HG03378 (cell line): ENCODE results near the gene ACOT13.
"Not testable (repeated sequence)": the region's sequence is repeated elsewhere in the genome, so short reads cannot be mapped to it uniquely, and the experiment has no call there.

ENCODE experiments used
- ATAC-seq: cut with Tn5 transposase; IDR thresholded peaks from one replicate; pipeline ENCODE4 v1.9.1; 2021; ENCODE audit warnings: mild to moderate bottlenecking, moderate library complexity; ENCODE audit not compliant: unreplicated experiment

ACOT13 gene

DNA sequence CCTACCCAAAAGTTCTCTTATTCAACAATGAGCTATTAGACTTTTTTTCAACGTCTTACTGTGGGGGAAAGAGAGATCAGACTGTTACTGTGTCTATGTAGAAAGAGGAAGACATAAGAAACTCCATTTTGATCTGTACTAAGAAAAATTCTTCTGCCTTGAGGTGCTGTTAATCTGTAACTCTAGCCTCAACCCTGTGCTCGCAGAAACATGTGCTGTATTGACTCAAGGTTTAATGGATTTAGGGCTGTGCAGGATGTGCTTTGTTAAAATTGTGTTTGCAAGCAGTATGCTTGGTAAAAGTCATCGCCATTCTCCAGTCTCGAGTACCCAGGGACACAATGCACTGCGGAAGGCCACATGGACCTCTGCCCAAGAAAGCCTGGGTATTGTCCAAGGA lies 5.1 kb upstream of the ACOT13 start:
- ATAC-seq = not testable (repeated sequence)

DNA sequence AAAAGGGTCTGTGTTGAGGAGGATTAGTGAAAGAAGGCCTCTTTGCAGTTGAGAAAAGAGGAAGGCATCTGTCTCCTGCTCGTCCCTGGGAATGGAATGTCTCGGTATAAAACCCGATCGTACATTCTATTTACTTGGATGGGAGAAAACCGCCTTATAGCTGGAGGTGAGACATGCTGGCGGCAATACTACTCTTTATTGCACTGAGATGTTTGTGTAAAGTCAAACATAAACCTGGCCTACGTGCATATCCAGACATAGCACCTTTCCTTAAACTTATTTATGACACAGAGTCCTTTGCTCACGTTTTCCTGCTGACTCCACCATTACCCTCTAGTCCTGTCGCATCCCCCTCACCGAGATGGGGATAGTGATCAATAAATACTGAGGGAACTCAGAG lies 4.6 kb upstream of the ACOT13 start:
- no peak for ATAC-seq

DNA sequence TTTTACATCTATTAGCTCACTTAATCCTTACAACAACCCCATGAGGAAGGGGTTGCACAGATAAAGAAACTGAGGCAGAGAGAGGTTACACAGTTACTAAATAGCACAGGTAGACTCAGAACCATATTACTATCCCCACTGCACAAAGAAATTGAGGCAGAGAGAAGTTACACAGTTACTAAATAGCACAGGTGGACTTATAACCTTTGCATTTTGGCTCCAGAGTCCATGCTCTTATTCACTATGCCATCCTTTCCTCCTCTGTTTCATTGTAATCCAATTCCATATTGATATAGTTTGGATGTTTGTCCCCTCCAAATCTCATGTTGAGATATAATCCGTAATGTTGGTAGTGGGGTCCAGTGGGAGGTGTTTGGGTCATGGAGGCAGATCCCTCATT lies 3.7 kb upstream of the ACOT13 start:
- no peak for ATAC-seq

DNA sequence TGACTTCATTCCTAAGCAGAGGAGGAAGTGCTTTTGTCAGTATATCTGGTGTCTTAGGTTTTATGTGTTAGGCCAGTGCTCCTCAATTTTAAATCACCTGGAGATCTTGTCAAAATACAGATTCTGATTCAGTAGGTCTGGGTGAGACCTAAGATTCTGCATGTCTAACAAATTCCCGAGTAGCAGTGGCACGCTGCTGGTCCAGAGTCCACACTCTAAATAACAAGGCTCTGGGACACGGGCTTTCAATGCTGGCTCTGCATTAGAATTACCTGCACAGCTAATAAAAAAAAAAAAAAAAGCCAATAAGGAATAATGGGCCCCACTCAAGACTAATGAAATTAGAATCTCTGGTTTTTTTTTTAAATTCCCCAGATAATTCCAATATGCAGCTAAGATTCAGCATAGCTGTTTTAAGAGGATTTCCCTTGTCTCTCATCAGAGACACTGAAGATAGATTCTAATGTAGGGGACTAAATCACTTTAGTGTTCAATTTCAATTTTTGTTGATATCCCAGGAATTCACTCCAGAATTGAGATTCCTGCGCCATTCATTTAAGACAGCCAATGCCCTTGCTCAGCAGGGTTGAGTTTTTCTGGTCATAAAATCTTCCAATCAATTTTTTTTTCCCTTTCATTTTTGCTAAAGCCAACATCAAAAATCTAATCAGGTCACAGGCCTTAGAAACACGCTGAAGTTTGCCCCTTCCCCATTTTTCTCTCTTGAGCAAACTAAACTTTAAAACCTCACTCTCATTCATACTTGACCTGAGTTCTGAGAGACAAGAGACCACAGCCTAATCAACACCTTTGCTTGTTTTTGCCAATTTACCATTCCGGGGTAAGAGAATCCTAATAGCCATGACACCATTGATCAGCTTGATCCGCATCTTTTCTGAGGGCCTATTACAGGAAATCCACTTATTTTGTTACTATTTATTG lies 2.6 kb upstream of the ACOT13 start:
- ATAC-seq = no peak

DNA sequence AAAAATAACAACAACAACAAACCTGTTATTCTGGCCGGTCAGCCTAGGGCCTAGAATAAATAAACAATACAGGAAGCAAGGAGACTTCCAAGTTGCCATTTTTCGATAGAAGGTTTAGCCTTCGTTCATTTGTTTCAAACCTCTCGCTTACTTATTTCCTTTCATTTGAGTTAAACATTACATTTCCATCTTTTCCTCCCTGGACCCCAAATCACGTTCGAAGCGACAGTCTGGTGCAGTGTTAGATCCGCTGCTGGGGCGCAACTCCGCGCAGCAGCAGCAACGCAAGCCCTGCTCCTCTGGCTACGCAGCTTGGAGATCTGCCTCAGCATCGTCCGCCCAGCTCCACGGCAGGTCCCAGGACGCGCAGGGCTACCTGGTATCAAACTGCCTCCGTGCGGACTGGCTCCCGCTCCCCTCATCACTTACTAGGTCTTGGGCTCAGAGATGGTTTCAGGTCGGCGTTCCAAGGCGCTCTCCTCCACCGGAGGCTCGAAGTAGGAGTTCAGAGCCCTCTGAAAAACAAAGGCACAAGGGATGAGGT lies 708 bp upstream of the ACOT13 start:
- peak; percentile 34 for ATAC-seq

DNA sequence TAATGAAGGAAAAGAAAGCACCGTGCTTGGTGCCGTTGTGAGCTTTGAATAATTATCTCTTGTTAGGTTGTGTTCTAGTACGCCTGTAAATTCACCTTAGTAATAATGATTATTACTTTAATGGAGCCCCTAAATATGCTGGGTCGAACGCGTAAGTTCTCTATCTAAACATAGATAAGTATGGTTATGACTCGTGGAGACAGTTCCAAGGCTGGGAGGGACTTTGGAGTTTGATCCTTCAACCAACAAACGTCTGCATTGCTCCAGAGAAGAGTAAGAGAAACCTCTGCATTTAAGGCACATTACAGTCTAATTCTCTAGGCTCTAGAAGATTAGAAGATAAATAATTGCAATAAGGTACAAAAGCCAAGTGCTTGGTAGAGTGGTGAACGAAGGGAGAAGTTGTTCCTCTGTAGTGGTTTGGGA lies 514 bp downstream of the ACOT13 start:
- no peak for ATAC-seq

DNA sequence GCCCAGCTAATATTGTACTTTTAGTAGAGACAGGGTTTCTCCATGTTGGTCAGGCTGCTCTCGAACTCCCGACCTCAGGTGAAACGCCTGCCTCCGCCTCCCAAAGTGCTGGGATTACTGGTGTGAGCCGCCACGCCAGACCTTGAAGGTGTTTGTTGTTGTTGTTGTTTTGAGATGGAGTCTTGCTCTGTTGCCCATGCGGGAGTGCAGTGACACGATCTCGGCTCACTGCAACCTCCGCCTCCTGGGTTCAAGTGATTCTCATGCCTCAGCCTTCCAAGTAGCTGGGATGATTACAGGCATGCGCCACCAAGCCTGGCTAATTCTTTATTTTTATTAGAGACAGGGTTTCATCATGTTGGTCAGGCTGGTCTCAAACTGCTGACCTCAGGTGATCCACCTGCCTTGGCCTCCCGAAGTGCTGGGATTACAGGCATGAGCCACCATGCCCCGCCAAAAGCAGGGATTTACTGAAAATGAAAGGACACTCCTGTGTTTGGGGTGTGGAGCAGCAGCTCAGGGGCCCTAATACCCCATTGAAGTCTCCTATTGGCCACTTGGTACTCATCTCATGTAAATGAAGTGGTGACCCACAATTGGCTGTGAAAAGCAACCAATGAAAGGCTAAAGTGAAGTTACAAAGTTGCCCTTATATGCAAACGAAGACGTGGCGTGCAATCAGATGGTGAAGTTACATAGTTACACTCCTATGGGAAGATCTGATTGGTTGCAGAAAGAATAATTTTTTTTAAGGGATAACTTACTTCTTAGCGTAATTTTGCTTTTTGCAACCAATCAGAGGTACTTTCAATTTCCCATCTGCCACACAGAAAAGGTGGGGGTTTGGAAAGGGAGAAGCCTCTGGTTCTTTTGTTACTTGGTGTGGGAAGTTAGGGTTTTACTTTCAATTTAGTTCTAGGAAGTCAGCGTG lies 1.5 kb downstream of the ACOT13 start:
- not testable (repeated sequence) for ATAC-seq

DNA sequence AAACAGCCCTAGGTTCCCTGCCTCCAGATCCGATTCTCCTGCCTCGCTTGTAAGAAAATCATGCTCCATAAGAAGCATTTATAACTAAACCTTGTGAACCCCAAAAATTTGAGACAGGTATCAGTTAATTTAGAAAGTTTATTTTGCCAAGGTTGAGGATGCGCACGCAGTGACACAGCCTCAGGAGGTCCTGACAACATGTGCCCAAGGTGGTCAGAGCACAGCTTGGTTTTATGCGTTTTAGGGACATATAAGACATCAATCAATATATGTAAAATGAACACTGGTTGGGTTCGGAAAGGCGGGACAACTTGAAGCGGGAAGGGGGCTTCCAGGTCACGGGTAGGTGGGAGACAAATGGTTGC lies 2.1 kb downstream of the ACOT13 start:
- ATAC-seq = no peak

DNA sequence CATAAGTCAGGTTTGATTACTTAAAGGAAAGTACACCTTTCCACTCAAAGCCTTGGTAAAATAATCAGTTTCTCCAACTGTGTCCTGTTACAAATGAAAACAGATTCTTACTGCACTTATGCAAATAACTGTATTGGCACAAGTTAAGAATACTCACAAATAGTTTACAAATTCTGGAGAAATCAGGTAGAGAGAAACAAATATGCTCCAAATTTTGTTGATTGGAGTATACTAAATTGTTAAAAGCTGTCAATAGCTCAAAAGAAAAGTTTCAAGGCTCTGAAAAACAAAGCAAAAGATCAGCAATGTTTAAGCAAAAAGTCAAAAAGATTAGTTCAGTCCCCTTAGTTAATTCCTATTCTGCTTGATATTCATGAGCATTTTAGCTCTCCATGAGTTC lies 3.6 kb downstream of the ACOT13 start:
- ATAC-seq = not testable (repeated sequence)

DNA sequence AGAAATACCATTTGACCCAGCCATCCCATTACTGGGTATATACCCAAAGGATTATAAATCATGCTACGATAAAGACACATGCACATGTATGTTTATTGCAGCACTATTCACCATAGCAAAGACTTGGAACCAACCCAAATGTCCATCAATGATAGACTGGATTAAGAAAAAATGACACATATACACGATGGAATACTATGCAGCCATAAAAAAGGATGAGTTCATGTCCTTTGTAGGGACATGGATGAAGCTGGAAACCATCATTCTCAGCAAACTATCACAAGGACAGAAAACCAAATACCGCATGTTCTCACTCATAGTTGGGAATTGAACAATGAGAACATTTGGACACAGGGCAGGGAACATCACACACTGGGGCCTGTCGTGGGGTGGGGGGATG lies 4.2 kb downstream of the ACOT13 start:
- not testable (repeated sequence) for ATAC-seq

DNA sequence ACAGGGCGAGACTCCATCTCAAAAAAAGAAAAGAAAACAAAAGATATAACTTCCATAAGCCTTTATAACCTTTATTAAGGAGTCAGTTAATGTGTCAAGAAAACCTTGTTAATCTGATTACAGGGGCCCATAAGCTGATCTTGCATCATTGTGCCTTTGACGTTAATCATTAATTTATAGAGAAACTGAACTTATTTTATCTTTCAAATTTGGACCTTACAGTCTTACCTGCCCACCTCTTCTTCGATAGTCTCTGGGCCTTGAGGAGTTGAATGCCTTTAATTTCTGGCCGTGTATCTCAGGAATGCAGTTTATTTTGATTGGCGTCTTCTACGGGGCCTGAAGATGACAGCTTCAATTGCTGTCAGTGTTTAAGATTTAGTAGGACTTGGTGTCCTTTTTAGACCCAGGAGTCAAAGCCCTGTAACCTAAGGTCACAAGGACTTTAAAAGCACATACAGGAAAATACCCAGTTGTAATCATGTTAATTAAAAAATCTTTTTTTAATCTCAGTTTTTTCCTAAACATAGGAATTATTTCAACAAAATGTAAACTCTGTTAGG lies 5.8 kb downstream of the ACOT13 start:
- no peak for ATAC-seq

DNA sequence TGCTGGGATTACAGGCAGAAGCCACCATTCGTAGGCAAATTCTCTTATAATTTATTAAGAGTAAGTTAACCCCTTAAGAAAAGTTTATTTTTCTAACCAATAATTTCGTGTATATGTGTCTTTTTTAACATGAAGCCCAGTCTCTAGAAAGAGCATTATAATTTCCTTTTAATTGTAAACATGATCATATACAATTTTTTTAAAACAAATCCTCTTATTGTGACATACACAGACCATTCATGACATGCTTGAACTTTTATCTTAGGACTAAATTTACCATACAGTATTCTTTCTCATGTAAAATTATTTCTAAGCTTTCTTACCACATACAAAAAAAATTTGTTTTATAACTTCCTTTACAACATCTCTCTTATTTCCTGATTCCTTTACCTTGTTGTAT lies 6.7 kb downstream of the ACOT13 start:
- no peak for ATAC-seq

DNA sequence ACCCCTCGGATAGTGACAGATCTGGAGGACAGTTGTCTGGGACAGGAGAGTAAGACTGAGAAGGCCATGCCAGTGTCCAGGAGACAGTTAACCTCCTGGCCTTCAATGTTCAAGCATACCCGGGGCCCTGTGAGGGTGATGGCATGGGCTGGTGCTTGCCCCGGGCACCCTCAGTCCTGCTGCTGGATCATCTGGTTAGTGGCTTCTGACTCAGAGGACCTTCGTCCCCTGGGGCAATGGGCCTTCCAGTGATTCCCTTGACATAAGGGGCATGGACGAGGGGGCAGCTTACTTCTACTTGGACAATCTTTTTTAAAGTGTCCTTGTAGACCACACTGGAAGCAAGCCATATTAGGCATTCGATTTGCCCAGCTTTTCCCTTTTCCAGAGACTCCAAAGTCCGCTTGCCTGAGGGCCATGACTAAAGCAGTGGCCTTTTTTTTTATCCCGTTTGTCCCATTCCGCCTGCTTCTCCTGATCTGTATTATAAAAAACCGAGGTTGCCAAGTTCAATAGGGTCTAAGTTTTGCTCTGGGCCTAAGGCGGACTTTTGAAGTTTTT lies 12.0 kb downstream of the ACOT13 start:
- not testable (repeated sequence) for ATAC-seq

DNA sequence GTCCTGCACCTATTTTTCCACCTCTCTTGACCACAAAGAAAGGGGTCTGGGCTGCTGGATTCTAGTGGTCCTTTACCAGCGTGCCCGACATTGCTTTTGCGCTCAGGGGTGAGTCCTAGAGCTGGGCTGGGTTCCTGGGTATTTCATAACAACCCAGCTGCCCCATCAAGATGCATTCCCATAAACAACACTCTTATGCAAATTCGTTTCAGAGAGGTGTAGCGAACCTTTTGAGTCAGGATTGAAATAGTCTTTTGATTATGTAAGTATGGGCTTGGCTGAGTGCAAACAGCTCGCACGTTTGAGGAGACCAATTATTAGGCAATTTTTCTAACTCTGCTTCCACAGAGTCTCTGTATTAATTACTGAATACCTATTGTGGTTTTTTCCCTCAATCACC lies 13.7 kb downstream of the ACOT13 start:
- no peak for ATAC-seq

DNA sequence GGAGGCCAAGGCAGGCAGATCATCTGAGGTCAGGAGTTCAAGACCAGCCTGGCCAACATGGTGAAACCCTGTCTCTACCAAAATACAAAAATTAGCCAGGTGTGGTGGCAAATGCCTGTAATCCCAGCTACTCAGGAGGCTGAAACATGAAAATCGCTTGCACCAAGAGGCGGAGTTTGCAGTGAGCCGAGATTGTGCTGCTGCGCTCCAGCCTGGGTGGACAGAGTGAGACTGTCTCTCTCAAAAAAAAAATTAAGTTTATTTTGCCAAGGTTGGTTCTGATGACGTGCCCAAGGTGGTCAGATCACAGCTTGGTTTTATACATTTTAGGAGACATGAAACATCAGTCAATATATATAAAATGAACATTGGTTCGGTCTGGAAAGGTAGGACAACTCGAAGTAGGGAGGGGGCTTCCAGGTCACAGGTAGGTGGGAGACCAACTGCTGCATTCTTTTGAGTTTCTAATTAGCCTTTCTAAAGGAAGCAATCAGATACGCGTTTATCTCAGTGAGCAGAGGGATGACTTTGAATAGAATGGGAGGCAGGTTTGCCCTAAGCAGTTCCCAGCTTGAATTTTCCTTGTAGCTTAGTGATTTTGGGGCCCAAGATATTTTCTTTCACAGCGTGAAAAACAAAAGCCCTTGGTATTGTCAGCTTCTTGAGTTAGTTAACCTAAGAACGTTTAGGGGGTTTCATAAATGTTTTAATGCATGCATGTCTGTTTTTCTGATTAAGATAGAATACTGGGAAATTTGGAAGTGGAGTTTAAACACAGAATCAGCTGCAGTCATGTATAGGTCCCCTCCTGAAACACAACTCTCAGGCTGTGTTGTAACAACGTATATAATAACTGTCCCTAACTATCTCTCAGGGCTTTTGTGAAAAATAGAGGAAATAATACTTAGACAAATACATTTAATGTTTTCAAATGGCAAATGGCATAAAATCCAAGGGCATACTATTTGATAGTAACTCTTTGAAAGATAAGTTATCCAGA lies 16.7 kb downstream of the ACOT13 start:
- ATAC-seq = no peak

DNA sequence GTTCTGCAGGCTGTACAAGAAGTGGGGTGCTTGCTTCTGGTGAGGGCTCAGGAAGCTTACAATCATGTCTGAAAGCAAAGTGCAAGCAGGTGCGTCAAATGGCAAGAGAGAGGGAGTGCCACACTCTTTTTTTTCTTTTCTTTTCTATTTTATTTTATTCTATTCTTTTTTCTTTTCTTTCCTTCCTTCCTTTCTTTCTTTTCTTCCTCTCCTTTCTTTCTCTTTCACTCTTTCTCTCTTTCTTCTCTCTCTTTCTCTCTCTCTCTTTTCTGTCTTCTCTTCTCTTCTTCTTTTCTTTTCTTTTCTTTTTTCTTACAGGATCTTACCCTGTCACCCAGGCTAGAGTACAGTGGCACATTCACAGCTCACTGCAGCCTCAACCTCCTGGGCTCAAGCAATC lies 19.5 kb downstream of the ACOT13 start:
- ATAC-seq = no peak

DNA sequence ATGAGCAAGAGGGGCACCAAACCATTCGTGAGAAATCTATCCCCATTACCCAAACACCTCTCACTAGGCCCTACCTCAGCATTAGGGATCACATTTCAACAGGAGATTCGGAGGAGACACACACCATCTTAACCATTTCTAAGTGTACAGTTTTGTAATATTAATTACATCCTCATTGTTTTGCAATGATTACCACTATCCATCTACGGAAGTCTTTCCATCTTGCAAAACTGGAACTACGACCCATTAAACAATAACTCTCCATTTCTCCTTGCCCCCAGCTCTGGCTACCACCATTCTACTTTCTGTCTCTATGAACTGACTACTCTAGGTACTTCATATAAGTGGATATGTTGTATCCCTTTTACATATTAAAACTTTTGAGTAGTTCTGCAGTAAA lies 20.1 kb downstream of the ACOT13 start:
- no peak for ATAC-seq

DNA sequence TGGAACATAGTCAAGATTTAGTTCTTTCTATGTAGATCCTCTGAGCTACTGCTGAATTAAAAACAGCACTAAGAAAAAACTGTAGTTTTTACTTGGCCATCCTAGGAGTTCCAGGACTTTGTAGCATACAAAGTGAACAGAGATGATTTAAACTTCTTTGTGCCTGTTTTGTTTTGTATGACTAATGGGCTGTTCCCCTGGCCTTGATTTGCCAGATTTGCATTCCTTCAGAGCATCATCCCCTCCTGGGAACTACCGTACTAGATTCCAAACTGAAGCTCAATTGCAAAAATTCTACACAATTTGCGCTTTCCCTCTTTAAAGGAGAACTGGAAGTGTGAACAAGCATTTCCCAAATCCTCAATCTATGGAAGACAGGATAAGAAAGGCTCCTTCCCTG lies 23.1 kb downstream of the ACOT13 start:
- no peak for ATAC-seq

DNA sequence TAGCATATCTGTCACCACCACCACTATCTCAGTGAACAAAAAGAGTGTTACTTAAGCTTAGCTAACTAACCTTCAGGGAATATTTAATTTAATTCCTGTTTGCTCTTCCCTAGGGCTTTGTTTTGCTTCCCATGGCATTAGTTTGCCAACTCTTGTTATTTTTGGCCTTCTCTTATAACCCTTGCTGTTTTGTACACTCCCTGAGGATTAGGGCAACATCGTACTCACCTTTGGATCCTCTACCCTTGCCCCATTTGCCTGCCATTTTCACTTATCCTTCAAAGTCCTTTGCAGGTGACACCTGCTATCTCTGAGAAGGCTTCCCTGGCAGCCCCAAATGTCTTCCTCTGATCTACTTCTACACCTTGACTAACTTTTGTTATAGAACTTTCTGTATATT lies 23.7 kb downstream of the ACOT13 start:
- ATAC-seq = no peak

DNA sequence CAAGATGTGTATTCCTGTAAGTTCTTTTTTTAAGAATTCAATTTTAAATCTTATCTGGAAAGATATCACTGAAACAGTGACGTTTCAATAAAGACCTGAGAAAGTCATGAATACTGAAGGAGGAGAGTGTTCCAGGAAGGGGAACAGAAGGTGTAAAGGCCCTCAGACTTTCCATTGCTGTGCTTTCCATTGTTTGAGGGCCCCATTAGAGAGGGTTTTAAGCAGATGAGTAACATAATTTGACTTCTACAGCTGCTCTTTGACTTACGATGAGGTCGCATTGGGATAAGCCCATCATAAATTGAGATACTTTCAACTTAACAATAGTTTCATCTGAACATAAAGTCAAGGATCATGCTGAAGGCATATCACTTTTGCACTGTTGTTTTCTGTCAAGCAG lies 24.7 kb downstream of the ACOT13 start:
- ATAC-seq = no peak
